ENCODE data around the gene PTPRR. TPM values are rescaled to one million over a fixed set of nuclear protein-coding genes. Genes with fewer than 3 reads are reported as not detected.
A peak's percentile ranks its signal among the peaks of the same experiment; 100 is the strongest.

PTPRR gene
- total and polyA plus RNA-seq, 2 donors from 2014 or later, result 0.50 to 0.86 TPM

- H3K27ac ChIP-seq (ENCODE audit: low read depth in 2 of 2, low read length in 2 of 2), result peak overlapping the region in 1 of 2 donors; percentile 29
- FAIRE-seq (no peak), DNase-seq (peak in 1 of 5 donors; percentile 7)
- no peaks in the 10 kb centered on the region for H3K36me3 ChIP-seq (ENCODE audit: control insufficient read depth in 2 of 3, insufficient read depth in 3 of 3, low read length in 3 of 3)
- no peaks in the 10 kb centered on the region for H3K27me3 ChIP-seq (ENCODE audit: control insufficient read depth, insufficient read depth, low read length)
- H3K9me3 ChIP-seq (ENCODE audit: control insufficient read depth in 2 of 3, insufficient read depth in 1 of 3, low read length in 3 of 3), result no peaks in the 10 kb centered on the region
- peak; percentile 27 for TF ChIP-seq CTCF (IDR thresholded peaks at IDR 0.05; ENCODE audit: borderline replicate concordance, extremely low read depth, insufficient read depth)
- no peak overlapping the region for H3K4me3 ChIP-seq (ENCODE audit: low read length in 3 of 3)
- no peaks in the 10 kb centered on the region for H3K4me1 ChIP-seq (ENCODE audit: control insufficient read depth in 2 of 3, insufficient read depth in 2 of 3, low read depth in 1 of 3, low read length in 3 of 3)
- intact Hi-C loops (cut with DNase I), result no loop called here
- H3K9ac ChIP-seq (ENCODE audit: low read length in 3 of 3), result no peak overlapping the region
These were observed 227.8 kb downstream of the PTPRR start for GRCh38 chr12:70692681-70693288.

GRCh38 chr12:70691018-70691672 lies 229.4 kb downstream of the PTPRR start:
- Histone ChIP-seq H3K4me1 (ENCODE audit: control insufficient read depth in 2 of 3, insufficient read depth in 2 of 3, low read depth in 1 of 3, low read length in 3 of 3) (no peaks in the 10 kb centered on the region), H3K27me3 (ENCODE audit: control insufficient read depth, insufficient read depth, low read length) (no peaks in the 10 kb centered on the region), H3K9ac (ENCODE audit: low read length in 3 of 3) (no peak overlapping the region), H3K27ac (ENCODE audit: low read depth in 2 of 2, low read length in 2 of 2) (peak overlapping the region; percentile 46 to 63), H3K4me3 (ENCODE audit: low read length in 3 of 3) (no peak overlapping the region), H3K36me3 (ENCODE audit: control insufficient read depth in 2 of 3, insufficient read depth in 3 of 3, low read length in 3 of 3) (no peaks in the 10 kb centered on the region), H3K9me3 (ENCODE audit: control insufficient read depth in 2 of 3, insufficient read depth in 1 of 3, low read length in 3 of 3) (no peaks in the 10 kb centered on the region)
- intact Hi-C loops (cut with DNase I), result no loop called here
- DNase-seq (peak in 1 of 5 donors; percentile 0), FAIRE-seq (no peak)
- no peak for TF ChIP-seq CTCF (IDR thresholded peaks at IDR 0.05; ENCODE audit: borderline replicate concordance, extremely low read depth, insufficient read depth)

GRCh38 chr12:70686907-70687306 lies 233.6 kb downstream of the PTPRR start:
- H3K4me1 ChIP-seq (ENCODE audit: control insufficient read depth in 2 of 3, insufficient read depth in 2 of 3, low read depth in 1 of 3, low read length in 3 of 3), result no peaks in the 10 kb centered on the region
- H3K27ac ChIP-seq (ENCODE audit: low read depth in 2 of 2, low read length in 2 of 2), result no peak overlapping the region
- TF ChIP-seq CTCF (IDR thresholded peaks at IDR 0.05; ENCODE audit: borderline replicate concordance, extremely low read depth, insufficient read depth), result no peak
- intact Hi-C loops (cut with DNase I), result no loop called here
- no peak overlapping the region for H3K4me3 ChIP-seq (ENCODE audit: low read length in 3 of 3)
- no peaks in the 10 kb centered on the region for H3K27me3 ChIP-seq (ENCODE audit: control insufficient read depth, insufficient read depth, low read length)
- no peak for FAIRE-seq
- no peak overlapping the region for H3K9ac ChIP-seq (ENCODE audit: low read length in 3 of 3)
- H3K36me3 ChIP-seq (ENCODE audit: control insufficient read depth in 2 of 3, insufficient read depth in 3 of 3, low read length in 3 of 3), result no peaks in the 10 kb centered on the region
- no peak for DNase-seq
- no peaks in the 10 kb centered on the region for H3K9me3 ChIP-seq (ENCODE audit: control insufficient read depth in 2 of 3, insufficient read depth in 1 of 3, low read length in 3 of 3)

Measured in kidney (tissue), 14 donors.